Ecto neural progenitor cell (in vitro differentiated cells): ENCODE data around the gene MPG.
"Not testable (repeated sequence)": the region's sequence is repeated elsewhere in the genome, so short reads cannot be mapped to it uniquely, and the experiment has no call there.

ENCODE experiments used
- DNase-seq: peaks from one replicate; pipeline ENCODE4 v3.0.0-alpha.2; 2018; ENCODE audit warnings: low spot score

The MPG gene

GRCh38 chr16:112153-112840 is 34.3 kb downstream of the MPG start:
- DNase-seq = no peak

- no peak for DNase-seq
Observed at GRCh38 chr16:114327-114726, 36.3 kb downstream of the MPG start.

GRCh38 chr16:116015-116414 is 38.0 kb downstream of the MPG start:
- DNase-seq = no peak

- peak; percentile 76 for DNase-seq
Observed at GRCh38 chr16:117379-118365, 39.6 kb downstream of the MPG start.

GRCh38 chr16:118857-119256 is 40.8 kb downstream of the MPG start:
- DNase-seq = no peak

GRCh38 chr16:119295-119694 is 41.3 kb downstream of the MPG start:
- no peak for DNase-seq

GRCh38 chr16:119835-120491 is 41.9 kb downstream of the MPG start:
- DNase-seq = no peak

GRCh38 chr16:120756-121155 is 42.7 kb downstream of the MPG start:
- no peak for DNase-seq

- DNase-seq = no peak
Observed at GRCh38 chr16:122361-122760, 44.3 kb downstream of the MPG start.

GRCh38 chr16:123558-124350 is 45.7 kb downstream of the MPG start:
- DNase-seq = not testable (repeated sequence)

- no peak for DNase-seq
Observed at GRCh38 chr16:125011-125410, 47.0 kb downstream of the MPG start.

GRCh38 chr16:129075-129474 is 51.0 kb downstream of the MPG start:
- DNase-seq = no peak

GRCh38 chr16:130533-131173 is 52.6 kb downstream of the MPG start:
- DNase-seq = no peak

GRCh38 chr16:132120-132519 is 54.1 kb downstream of the MPG start:
- no peak for DNase-seq

- DNase-seq = no peak
Observed at GRCh38 chr16:133716-134115, 55.7 kb downstream of the MPG start.
